Breast epithelium (tissue), 3 donors: ENCODE measurements around the gene CDK10.

ENCODE experiments used
- POLR2A ChIP-seq: fragments of 450-650 bp; IDR thresholded peaks from one replicate; pipeline ENCODE4 v1.6.1; 2016; ENCODE audit warnings: antibody characterized with exemption, mild to moderate bottlenecking, moderate library complexity
- TF ChIP-seq, protein P1 (sequence below), 3 donors: fragments of 450-650 bp; IDR thresholded peaks; one replicate each; pipeline ENCODE4 v1.5.1; 2016 to 2017; ENCODE audit warnings: antibody characterized with exemption in 3 of 3, mild to moderate bottlenecking in 3 of 3, moderate library complexity in 3 of 3

DNA sequence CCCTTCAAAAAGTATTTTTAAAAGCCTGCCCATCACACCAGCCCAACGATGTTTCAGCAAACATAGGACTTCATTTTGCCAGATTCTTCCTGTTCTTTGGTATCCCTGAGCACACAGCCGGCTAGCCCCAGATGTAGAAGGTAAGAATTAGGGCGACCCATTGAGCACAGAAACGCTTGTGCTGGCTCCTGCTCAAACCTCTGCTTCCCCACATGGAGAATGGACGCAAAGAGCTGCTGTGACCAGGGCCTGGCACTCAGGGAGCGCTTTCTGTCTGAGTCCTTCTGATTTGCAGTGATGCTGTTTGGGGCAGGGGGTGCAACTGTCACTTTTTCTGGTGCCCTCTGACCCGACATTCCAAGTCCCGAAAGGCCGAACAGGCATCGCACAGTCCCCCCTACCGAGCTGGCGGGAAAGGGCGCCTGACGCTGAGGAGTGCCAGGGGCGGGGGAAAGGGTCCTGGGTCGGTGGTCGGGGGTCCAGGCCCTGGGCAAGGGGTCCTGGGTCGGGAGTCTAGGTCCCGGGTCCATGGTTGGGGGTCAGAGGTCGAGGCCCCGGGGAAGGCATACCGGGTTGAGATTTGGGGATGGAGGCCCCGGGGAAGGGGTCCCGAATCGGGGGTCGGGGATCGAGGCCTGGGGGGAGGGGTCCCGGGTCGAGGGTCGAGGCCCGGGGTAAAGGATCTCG lies 29.9 kb upstream of the CDK10 start:
- TF ChIP-seq, protein P1, sequence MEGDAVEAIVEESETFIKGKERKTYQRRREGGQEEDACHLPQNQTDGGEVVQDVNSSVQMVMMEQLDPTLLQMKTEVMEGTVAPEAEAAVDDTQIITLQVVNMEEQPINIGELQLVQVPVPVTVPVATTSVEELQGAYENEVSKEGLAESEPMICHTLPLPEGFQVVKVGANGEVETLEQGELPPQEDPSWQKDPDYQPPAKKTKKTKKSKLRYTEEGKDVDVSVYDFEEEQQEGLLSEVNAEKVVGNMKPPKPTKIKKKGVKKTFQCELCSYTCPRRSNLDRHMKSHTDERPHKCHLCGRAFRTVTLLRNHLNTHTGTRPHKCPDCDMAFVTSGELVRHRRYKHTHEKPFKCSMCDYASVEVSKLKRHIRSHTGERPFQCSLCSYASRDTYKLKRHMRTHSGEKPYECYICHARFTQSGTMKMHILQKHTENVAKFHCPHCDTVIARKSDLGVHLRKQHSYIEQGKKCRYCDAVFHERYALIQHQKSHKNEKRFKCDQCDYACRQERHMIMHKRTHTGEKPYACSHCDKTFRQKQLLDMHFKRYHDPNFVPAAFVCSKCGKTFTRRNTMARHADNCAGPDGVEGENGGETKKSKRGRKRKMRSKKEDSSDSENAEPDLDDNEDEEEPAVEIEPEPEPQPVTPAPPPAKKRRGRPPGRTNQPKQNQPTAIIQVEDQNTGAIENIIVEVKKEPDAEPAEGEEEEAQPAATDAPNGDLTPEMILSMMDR (IDR thresholded peaks at IDR 0.05) = no peak
- TF ChIP-seq POLR2A = no peak
